ENCODE measurements around the gene RCBTB2.

DNA sequence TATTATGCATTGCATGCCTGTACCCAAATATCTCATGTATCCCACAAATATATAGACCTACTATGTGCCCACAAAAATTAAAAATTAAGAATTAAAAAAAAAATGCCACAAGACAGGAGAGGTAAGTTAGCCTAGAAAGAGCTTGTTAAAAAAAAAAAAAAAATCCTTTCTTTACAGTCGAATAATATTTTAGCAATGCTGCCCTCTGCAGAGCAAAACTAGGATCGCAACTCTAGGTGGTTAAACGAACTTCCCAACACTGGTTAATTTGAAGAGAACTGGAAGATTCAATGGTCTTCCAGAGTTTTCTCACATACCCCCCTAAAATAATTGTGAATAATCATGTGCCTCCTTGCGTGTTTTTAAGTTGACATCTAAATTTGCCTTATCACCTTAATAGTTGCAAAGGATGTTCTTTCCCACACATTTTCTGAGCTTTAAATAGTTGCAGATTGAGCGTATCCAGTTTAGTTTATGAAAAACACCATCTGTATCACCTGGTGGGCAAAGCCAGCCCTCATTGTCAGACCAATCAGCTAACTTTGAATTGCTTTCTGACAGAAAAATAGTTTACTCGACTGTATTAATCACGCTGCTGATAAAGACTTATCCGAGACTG is 47.4 kb upstream of the RCBTB2 start:
- TF ChIP-seq MYC (IDR thresholded peaks at IDR 0.05; ENCODE audit: low read depth, low read length) (no peak), MYC (CRISPR knock-in tag; IDR thresholded peaks at IDR 0.05; ENCODE audit: borderline replicate concordance, low read depth) (no peak), EP300 (IDR thresholded peaks at IDR 0.05; ENCODE audit: low read length) (no peak), MCM3 (IDR thresholded peaks at IDR 0.05) (no peak), EZH2 (IDR thresholded peaks at IDR 0.05; ENCODE audit: borderline replicate concordance, low read depth, low read length) (no peak), NFATC3 (IDR thresholded peaks at IDR 0.05) (no peak), ZEB2 (IDR thresholded peaks at IDR 0.05) (no peak), PCBP2 (IDR thresholded peaks at IDR 0.05; ENCODE audit: low read depth, low read length, poor library complexity, severe bottlenecking) (no peak), BHLHE40 (IDR thresholded peaks at IDR 0.05; ENCODE audit: low read length) (no peak), POLR2A (conservative IDR thresholded peaks at IDR 0.05) (no peak), POLR2AphosphoS5 (IDR thresholded peaks at IDR 0.05; ENCODE audit: control insufficient read depth, insufficient read depth, low read depth, low read length) (no peak)
- TF ChIP-seq, protein P1, sequence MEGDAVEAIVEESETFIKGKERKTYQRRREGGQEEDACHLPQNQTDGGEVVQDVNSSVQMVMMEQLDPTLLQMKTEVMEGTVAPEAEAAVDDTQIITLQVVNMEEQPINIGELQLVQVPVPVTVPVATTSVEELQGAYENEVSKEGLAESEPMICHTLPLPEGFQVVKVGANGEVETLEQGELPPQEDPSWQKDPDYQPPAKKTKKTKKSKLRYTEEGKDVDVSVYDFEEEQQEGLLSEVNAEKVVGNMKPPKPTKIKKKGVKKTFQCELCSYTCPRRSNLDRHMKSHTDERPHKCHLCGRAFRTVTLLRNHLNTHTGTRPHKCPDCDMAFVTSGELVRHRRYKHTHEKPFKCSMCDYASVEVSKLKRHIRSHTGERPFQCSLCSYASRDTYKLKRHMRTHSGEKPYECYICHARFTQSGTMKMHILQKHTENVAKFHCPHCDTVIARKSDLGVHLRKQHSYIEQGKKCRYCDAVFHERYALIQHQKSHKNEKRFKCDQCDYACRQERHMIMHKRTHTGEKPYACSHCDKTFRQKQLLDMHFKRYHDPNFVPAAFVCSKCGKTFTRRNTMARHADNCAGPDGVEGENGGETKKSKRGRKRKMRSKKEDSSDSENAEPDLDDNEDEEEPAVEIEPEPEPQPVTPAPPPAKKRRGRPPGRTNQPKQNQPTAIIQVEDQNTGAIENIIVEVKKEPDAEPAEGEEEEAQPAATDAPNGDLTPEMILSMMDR (IDR thresholded peaks at IDR 0.05 in 2 of 3, conservative IDR thresholded peaks at IDR 0.05 in 1 of 3; ENCODE audit: insufficient read depth in 2 of 3, low read depth in 1 of 3, low read length in 3 of 3), result peak; percentile 43 to 73 (median 58); a peak in 5 of 6 replicates
- TF ChIP-seq, protein P2, sequence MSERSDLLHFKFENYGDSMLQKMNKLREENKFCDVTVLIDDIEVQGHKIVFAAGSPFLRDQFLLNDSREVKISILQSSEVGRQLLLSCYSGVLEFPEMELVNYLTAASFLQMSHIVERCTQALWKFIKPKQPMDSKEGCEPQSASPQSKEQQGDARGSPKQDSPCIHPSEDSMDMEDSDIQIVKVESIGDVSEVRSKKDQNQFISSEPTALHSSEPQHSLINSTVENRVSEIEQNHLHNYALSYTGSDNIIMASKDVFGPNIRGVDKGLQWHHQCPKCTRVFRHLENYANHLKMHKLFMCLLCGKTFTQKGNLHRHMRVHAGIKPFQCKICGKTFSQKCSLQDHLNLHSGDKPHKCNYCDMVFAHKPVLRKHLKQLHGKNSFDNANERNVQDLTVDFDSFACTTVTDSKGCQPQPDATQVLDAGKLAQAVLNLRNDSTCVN (CRISPR knock-in tag; IDR thresholded peaks at IDR 0.05), result no peak
